HepG2 (cell line): ENCODE results near the gene HSPB6. TPM values are rescaled to one million over a fixed set of nuclear protein-coding genes. Genes with fewer than 3 reads are reported as not detected.

Source experiments
- CHD4 ChIP-seq: fragments of 200-600 bp; sonication (generic); IDR thresholded peaks from 2 replicates; pipeline ENCODE4 v1.7.0; 2017; ENCODE audit warnings: mild to moderate bottlenecking, low read length, borderline replicate concordance
- ELF1 ChIP-seq: sonication (generic); formaldehyde crosslinking; IDR thresholded peaks from 2 replicates; pipeline ENCODE4 v1.4.0; 2020; ENCODE audit warnings: missing genetic modification reagents
- FOXA3 ChIP-seq: IDR thresholded peaks from 2 replicates; pipeline ENCODE4 v1.6.1; 2016; ENCODE audit warnings: missing genetic modification reagents, missing compliant biosample characterization
- FOXJ3 ChIP-seq: sonication (generic); formaldehyde crosslinking; IDR thresholded peaks from 2 replicates; pipeline ENCODE4 v1.4.0; 2020; ENCODE audit warnings: missing genetic modification reagents, mild to moderate bottlenecking, borderline replicate concordance
- LCORL ChIP-seq, 2 experiments: fragments of 450-650 bp in 1 of 2; sonication (generic) in 1 of 2; formaldehyde crosslinking in 1 of 2; IDR thresholded peaks; 2 replicates each; pipeline versions ENCODE4 v1.5.0 to v1.6.1; 2017 to 2020; ENCODE audit warnings: antibody characterized with exemption in 1 of 2, missing genetic modification reagents in 1 of 2
- NPAS2 ChIP-seq: sonication (generic); formaldehyde crosslinking; IDR thresholded peaks from 2 replicates; pipeline ENCODE4 v1.8.0; 2022; ENCODE audit warnings: mild to moderate bottlenecking, missing genetic modification reagents, borderline replicate concordance
- PRMT3 ChIP-seq: sonication (generic); formaldehyde crosslinking; IDR thresholded peaks from 2 replicates; pipeline ENCODE4 v1.8.1; 2022; ENCODE audit warnings: low read depth, mild to moderate bottlenecking, moderate library complexity, missing genetic modification reagents, borderline replicate concordance
- RFX3 ChIP-seq: IDR thresholded peaks from 2 replicates; pipeline ENCODE4 v1.6.1; 2016; ENCODE audit warnings: missing biosample characterization, missing genetic modification reagents
- U2AF1 ChIP-seq: fragments of 200-400 bp; formaldehyde crosslinking; optimal IDR thresholded peaks from 2 replicates; pipeline ENCODE3; 2017; ENCODE audit warnings: mild to moderate bottlenecking, low read depth, low read length
- ZFP1 ChIP-seq: IDR thresholded peaks from 2 replicates; pipeline ENCODE4 v1.6.1; 2016
- ZNF101 ChIP-seq: sonication (generic); formaldehyde crosslinking; IDR thresholded peaks from 2 replicates; pipeline ENCODE4 v1.4.0; 2020; ENCODE audit warnings: mild to moderate bottlenecking, low read depth, missing genetic modification reagents, borderline replicate concordance
- ZNF24 ChIP-seq: fragments of 450-650 bp; IDR thresholded peaks from 2 replicates; pipeline ENCODE4 v1.6.1; 2017; ENCODE audit warnings: antibody characterized with exemption, mild to moderate bottlenecking
- ZNF468 ChIP-seq: sonication (generic); formaldehyde crosslinking; IDR thresholded peaks from 2 replicates; pipeline ENCODE4 v1.8.0; 2022; ENCODE audit warnings: mild to moderate bottlenecking, moderate library complexity, missing genetic modification reagents
- ZSCAN25 ChIP-seq: sonication (generic); formaldehyde crosslinking; IDR thresholded peaks from 2 replicates; pipeline ENCODE4 v1.8.0; 2022; ENCODE audit warnings: mild to moderate bottlenecking, missing genetic modification reagents
- polyA plus RNA-seq, 8 experiments: library from polyadenylated mRNA; depleted of rRNA in 3 of 8; stranded (reverse) in 7 of 8; unstranded in 1 of 8; fragments of >200 nt; fragmentation: Illumina TruSeq in 4 of 8; extraction: Trizol in 4 of 8; gene quantifications; 2 replicates each; pipeline versions ENCODE4 v1.2.1 to v1.2.3, GENCODE V29; 2011 to 2016; ENCODE audit warnings: low read depth in 4 of 8, missing spikeins in 1 of 8, mixed read lengths in 1 of 8; ENCODE audit not compliant: insufficient read depth in 1 of 8
- total RNA-seq, 5 experiments: library from RNA; depleted of rRNA; stranded (reverse); fragments of >200 nt; fragmentation: Illumina TruSeq; extraction: Trizol; gene quantifications; 2 replicates each; pipeline ENCODE4 v1.2.3, GENCODE V29; 2016; ENCODE audit warnings: low read depth in 1 of 5
- TF ChIP-seq, protein P1 (sequence below): sonication (generic); formaldehyde crosslinking; IDR thresholded peaks from 2 replicates; pipeline ENCODE4 v1.5.0; 2020; ENCODE audit warnings: missing genetic modification reagents
- TF ChIP-seq, protein P2 (sequence below): IDR thresholded peaks from 2 replicates; pipeline ENCODE4 v1.6.1; 2016; ENCODE audit warnings: missing biosample characterization, missing genetic modification reagents, low read depth
- TF ChIP-seq, protein P3 (sequence below): sonication (generic); formaldehyde crosslinking; IDR thresholded peaks from 2 replicates; pipeline ENCODE4 v1.8.0; 2022; ENCODE audit warnings: mild to moderate bottlenecking, missing genetic modification reagents, moderate library complexity
- TF ChIP-seq, protein P4 (sequence below), 2 experiments: sonication (generic) in 1 of 2; formaldehyde crosslinking in 1 of 2; IDR thresholded peaks; 2 replicates each; pipeline versions ENCODE4 v1.6.1 to v1.9.0; 2014 to 2022; ENCODE audit warnings: antibody characterized with exemption in 1 of 2, borderline replicate concordance in 1 of 2, inconsistent platforms in 1 of 2, low read depth in 1 of 2, missing genetic modification reagents in 1 of 2
- TF ChIP-seq, protein P5 (sequence below): sonication (generic); formaldehyde crosslinking; IDR thresholded peaks from 2 replicates; pipeline ENCODE4 v1.8.1; 2023; ENCODE audit warnings: mild to moderate bottlenecking, missing genetic modification reagents, borderline replicate concordance

Gene HSPB6
- total and polyA plus RNA-seq, 2 of the 13 experiments (the other 11 are each of a cell fraction or from before 2014, with no cell fraction given), result 0.18 TPM; not detected in 1

DNA sequence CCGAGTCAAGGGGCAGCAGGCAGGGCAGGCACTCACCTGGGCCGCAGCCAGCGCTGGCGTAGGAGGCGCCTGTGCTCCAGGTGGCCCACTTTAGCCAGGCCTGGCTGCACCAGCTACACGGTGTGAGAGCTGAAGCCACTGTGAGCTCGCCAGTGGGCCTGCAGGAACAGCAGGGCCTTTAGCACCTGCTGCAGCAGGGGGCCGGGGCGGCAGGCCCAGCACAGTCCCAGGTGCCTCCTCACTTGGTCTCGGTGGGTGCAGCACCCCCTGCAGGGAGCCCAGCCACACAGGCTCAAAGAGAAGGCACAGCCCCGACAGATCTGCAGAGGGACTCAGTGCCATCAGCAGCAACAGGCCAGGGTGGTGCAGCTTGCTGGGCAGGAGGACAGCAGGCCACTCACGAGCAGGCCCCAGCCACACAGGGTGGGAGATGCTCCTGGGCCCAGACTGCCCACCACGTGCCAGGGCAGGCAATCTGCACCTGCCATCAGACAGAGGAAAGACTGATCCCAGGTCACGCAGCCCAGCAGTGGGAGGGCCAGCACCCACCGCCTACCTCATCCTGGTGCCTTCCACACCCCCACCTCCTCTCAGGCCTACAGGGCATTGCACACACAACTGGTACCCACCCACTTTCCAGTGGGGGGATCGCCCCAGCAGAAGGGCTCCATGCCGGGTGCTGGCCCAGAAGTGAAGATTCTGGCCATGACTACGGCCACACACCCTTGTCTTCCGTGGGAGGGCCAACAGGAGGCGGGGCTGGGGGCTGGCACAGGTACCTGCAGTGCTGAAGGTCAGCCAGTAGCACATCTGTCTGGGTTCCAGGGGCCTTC lies 34.4 kb upstream of the HSPB6 start (continued):
- TF ChIP-seq, protein P1, sequence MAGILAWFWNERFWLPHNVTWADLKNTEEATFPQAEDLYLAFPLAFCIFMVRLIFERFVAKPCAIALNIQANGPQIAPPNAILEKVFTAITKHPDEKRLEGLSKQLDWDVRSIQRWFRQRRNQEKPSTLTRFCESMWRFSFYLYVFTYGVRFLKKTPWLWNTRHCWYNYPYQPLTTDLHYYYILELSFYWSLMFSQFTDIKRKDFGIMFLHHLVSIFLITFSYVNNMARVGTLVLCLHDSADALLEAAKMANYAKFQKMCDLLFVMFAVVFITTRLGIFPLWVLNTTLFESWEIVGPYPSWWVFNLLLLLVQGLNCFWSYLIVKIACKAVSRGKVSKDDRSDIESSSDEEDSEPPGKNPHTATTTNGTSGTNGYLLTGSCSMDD (CRISPR knock-in tag), result no peak
- no peak for TF ChIP-seq ZNF24
- no peak for TF ChIP-seq U2AF1
- TF ChIP-seq, protein P2, sequence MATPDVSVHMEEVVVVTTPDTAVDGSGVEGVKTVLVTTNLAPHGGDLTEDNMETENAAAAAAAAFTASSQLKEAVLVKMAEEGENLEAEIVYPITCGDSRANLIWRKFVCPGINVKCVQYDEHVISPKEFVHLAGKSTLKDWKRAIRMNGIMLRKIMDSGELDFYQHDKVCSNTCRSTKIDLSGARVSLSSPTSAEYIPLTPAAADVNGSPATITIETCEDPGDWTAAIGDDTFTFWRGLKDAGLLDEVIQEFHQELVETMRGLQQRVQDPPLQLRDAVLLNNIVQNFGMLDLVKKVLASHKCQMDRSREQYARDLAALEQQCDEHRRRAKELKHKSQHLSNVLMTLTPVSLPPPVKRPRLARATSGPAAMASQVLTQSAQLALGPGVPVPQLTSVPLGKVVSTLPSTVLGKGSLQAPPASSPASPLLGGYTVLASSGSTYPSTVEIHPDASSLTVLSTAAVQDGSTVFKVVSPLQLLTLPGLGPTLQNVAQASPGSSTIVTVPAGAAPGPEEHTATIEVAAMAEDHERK (CRISPR knock-in tag), result no peak
- no peak for TF ChIP-seq LCORL (IDR thresholded peaks at IDR 0.05)
- 0 out of 2 replicates have a peak, but pooled peaks have one; percentile 20 for TF ChIP-seq LCORL (CRISPR knock-in tag; IDR thresholded peaks at IDR 0.05)
- no peak for TF ChIP-seq ZNF101 (CRISPR knock-in tag)
- TF ChIP-seq, protein P3, sequence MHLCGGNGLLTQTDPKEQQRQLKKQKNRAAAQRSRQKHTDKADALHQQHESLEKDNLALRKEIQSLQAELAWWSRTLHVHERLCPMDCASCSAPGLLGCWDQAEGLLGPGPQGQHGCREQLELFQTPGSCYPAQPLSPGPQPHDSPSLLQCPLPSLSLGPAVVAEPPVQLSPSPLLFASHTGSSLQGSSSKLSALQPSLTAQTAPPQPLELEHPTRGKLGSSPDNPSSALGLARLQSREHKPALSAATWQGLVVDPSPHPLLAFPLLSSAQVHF (CRISPR knock-in tag), result no peak
- TF ChIP-seq, protein P4, sequence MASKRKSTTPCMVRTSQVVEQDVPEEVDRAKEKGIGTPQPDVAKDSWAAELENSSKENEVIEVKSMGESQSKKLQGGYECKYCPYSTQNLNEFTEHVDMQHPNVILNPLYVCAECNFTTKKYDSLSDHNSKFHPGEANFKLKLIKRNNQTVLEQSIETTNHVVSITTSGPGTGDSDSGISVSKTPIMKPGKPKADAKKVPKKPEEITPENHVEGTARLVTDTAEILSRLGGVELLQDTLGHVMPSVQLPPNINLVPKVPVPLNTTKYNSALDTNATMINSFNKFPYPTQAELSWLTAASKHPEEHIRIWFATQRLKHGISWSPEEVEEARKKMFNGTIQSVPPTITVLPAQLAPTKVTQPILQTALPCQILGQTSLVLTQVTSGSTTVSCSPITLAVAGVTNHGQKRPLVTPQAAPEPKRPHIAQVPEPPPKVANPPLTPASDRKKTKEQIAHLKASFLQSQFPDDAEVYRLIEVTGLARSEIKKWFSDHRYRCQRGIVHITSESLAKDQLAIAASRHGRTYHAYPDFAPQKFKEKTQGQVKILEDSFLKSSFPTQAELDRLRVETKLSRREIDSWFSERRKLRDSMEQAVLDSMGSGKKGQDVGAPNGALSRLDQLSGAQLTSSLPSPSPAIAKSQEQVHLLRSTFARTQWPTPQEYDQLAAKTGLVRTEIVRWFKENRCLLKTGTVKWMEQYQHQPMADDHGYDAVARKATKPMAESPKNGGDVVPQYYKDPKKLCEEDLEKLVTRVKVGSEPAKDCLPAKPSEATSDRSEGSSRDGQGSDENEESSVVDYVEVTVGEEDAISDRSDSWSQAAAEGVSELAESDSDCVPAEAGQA (IDR thresholded peaks at IDR 0.05; ENCODE audit: low read depth), result no peak
- TF ChIP-seq, protein P4 (CRISPR knock-in tag; IDR thresholded peaks at IDR 0.05; ENCODE audit: borderline replicate concordance), result no peak
- TF ChIP-seq NPAS2 (CRISPR knock-in tag), result no peak
- TF ChIP-seq CHD4, result no peak
- TF ChIP-seq RFX3, result no peak
- TF ChIP-seq ZFP1 (CRISPR knock-in tag), result no peak
- no peak for TF ChIP-seq ZSCAN25 (CRISPR knock-in tag)
- no peak for TF ChIP-seq ELF1 (CRISPR knock-in tag)
- no peak for TF ChIP-seq ZNF468 (CRISPR knock-in tag)
- TF ChIP-seq, protein P5, sequence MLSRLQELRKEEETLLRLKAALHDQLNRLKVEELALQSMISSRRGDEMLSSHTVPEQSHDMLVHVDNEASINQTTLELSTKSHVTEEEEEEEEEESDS (CRISPR knock-in tag), result no peak
- TF ChIP-seq FOXJ3 (CRISPR knock-in tag), result no peak
- TF ChIP-seq FOXA3 (CRISPR knock-in tag), result no peak
- no peak for TF ChIP-seq PRMT3 (CRISPR knock-in tag)
